ENCODE measurements around the gene N4BP2L1. TPM values are rescaled to one million over a fixed set of nuclear protein-coding genes. Genes with fewer than 3 reads are reported as not detected.

Gene N4BP2L1
- total RNA-seq, 2 donors from 2014 or later: 17.1 to 31.7 TPM

DNA sequence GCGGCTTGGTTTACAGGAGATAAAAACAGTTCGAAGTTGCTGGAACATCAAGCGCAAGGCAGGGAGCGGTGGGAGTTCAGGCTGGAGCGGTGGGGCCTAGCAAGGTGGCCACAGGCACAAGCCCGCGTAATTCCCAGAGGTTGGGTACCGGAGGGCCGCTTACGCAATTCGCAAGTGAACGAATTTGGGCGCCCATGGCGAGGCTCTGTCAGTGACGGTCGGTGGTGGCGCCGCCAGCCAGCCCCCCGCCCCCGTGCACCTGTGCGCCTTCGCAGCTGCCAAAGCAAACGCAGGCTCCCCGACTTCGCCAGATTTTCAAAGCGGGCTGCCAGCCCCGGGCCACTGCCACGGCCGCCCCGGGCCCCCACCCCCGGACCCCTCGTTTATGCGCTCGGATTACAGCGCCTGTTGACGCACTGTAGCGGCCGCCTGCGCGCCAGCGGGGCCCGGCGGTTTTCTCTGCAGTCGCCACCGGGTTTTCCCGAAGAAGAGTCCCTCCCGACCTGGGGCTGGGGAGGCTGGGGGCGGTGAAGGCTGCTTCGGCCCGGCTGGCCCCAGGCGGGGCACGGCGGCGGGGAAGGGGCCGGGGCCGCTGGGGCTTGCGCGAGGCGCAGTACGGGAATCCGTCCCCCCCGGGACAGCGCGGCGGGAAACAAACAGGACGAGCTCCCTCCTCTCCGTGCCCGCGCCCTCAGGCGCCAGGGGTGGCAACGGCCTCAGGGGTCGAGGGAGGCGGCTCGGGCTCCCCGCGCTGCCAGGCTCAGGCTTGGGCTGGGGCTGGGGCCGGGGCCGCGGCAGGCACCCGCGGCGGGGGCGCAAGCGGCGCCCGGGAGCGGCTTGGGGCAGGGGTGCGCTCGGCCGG lies 709 bp downstream of the N4BP2L1 start:
- DNase-seq (ENCODE audit: low spot score) (no peak), ATAC-seq (ENCODE audit: insufficient number of reproducible peaks, low FRiP score, low read depth) (no peak)
- Histone ChIP-seq H3K9me3 (no peaks in the 10 kb centered on the region), H3K4me3 (peak overlapping the region; percentile 85), H3K27me3 (replicated peaks; ENCODE audit: insufficient read depth) (no peaks in the 10 kb centered on the region), H3K27ac (peak overlapping the region; percentile 79 to 89), H3K4me1 (ENCODE audit: control insufficient read depth in 1 of 2, low read depth in 2 of 2) (peaks cover 13 to 27% of the 10 kb centered on the region in 2 donors), H3K36me3 (no peaks in the 10 kb centered on the region)
- TF ChIP-seq, protein P1, sequence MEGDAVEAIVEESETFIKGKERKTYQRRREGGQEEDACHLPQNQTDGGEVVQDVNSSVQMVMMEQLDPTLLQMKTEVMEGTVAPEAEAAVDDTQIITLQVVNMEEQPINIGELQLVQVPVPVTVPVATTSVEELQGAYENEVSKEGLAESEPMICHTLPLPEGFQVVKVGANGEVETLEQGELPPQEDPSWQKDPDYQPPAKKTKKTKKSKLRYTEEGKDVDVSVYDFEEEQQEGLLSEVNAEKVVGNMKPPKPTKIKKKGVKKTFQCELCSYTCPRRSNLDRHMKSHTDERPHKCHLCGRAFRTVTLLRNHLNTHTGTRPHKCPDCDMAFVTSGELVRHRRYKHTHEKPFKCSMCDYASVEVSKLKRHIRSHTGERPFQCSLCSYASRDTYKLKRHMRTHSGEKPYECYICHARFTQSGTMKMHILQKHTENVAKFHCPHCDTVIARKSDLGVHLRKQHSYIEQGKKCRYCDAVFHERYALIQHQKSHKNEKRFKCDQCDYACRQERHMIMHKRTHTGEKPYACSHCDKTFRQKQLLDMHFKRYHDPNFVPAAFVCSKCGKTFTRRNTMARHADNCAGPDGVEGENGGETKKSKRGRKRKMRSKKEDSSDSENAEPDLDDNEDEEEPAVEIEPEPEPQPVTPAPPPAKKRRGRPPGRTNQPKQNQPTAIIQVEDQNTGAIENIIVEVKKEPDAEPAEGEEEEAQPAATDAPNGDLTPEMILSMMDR (IDR thresholded peaks at IDR 0.05): no peak

DNA sequence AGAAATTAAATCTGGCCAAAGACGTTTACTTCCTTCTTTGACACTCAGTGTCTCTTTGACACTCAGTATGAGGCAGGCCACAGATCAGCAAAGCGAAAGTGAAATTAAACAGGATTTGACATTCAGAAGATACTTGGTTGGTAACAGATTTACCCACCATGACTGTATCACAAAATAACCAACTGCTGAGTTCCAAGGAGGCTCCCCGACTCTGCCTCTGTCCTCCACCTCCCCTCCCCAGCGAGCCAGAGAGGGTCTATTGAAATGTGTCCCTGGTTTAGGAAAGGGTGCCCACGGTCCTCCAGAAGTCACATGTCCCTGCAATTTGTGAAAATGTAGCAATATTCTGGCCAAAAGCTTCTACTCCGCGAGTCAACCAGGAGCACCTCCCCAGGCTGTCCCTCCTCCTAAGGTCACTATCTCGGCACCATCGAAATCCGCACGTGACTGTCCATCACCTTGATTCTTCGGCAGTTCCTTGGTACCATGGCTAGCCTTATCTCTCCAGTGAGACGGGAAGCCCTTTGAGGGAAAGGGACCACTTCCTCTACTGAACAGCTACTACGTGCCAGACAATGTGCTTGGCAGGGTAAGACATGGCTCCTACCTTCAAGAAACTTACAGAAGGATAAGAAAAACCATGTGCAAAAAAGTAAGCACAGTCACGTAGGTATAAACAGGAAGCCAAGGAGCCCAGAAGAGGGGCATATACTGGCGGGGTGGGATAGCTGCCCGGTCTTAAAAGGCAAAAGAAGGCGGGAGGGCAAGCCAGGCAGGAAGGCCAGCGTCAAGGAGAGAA lies 1.5 kb downstream of the N4BP2L1 start:
- TF ChIP-seq, protein P1 (IDR thresholded peaks at IDR 0.05): no peak
- Histone ChIP-seq H3K9me3 (no peaks in the 10 kb centered on the region), H3K36me3 (no peaks in the 10 kb centered on the region), H3K4me3 (peak overlapping the region; percentile 85), H3K27me3 (replicated peaks; ENCODE audit: insufficient read depth) (no peaks in the 10 kb centered on the region), H3K4me1 (ENCODE audit: control insufficient read depth in 1 of 2, low read depth in 2 of 2) (peaks cover 13 to 27% of the 10 kb centered on the region in 2 donors), H3K27ac (peak overlapping the region; percentile 79 to 89)
- ATAC-seq (ENCODE audit: insufficient number of reproducible peaks, low FRiP score, low read depth): no peak
- no peak for DNase-seq (ENCODE audit: low spot score)

DNA sequence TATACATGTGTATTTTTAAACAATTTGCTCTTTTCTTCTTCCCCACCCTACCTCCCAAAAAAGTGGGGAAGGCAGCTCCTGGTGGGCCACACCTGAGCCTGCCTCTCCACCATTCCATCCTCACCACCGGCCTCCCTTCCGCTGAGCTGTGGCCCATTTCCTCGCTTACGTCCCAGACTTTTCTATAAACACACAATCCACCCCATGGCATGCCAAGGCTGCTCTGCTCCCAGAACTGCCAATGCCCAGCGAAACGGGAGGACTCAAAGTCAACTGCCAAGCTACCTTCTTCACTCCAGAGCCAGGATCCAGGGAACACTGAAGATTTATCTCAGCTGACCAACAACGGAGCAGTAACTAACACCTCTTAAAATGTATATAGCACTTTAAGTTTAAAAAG lies 2.8 kb downstream of the N4BP2L1 start:
- Histone ChIP-seq H3K4me1 (ENCODE audit: control insufficient read depth in 1 of 2, low read depth in 2 of 2) (peaks cover 13 to 27% of the 10 kb centered on the region in 2 donors), H3K9me3 (no peaks in the 10 kb centered on the region), H3K36me3 (no peaks in the 10 kb centered on the region), H3K4me3 (peak overlapping the region; percentile 85), H3K27ac (no peak overlapping the region), H3K27me3 (replicated peaks; ENCODE audit: insufficient read depth) (no peaks in the 10 kb centered on the region)
- ATAC-seq (ENCODE audit: insufficient number of reproducible peaks, low FRiP score, low read depth): no peak
- no peak for DNase-seq (ENCODE audit: low spot score)
- TF ChIP-seq, protein P1 (IDR thresholded peaks at IDR 0.05): no peak

DNA sequence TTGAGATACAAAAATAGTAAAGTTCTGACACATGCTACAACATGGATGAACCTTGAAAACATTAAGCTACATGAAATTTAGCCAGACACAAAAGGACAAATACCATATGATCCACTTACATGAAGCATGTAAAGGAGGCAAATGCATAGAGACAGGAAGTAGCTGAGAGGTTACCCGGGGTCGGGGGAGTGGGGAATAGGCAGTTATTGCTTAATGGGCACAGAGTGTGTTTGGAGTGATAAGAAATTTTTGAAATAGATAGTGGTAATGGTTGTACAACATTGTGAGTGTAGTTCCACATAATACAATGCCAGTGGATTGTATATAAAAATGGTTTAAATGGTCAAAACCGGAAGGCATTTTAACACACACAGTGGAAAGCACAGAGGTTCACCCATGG lies 4.3 kb downstream of the N4BP2L1 start:
- TF ChIP-seq, protein P1 (IDR thresholded peaks at IDR 0.05): no peak
- Histone ChIP-seq H3K9me3 (no peaks in the 10 kb centered on the region), H3K36me3 (no peaks in the 10 kb centered on the region), H3K4me3 (no peak overlapping the region), H3K27ac (no peak overlapping the region), H3K27me3 (replicated peaks; ENCODE audit: insufficient read depth) (no peaks in the 10 kb centered on the region), H3K4me1 (ENCODE audit: control insufficient read depth in 1 of 2, low read depth in 2 of 2) (peaks cover 8 to 19% of the 10 kb centered on the region in 2 donors)
- ATAC-seq (ENCODE audit: insufficient number of reproducible peaks, low FRiP score, low read depth) (no peak), DNase-seq (ENCODE audit: low spot score) (no peak)

DNA sequence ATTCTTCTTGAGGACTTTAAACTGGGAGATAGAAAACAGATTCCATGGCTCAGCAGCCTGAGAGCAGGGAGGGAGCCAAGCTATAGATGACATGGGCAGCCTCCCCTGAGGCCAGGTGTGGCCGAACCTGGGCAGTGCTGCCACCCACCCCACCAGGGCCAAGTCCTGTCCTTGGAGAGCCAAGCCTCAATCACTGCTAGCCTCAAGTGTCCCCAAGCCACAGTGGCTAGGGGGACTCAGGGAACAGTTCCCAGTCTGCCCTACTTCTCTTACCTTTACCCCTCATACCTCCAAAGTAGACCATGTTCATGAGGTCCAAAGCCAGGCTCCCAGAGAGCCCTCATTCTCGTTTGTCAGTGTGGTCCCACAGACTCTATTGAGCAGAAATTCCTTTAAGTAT lies 8.1 kb downstream of the N4BP2L1 start:
- Histone ChIP-seq H3K27me3 (replicated peaks; ENCODE audit: insufficient read depth) (no peaks in the 10 kb centered on the region), H3K27ac (no peak overlapping the region), H3K36me3 (no peaks in the 10 kb centered on the region), H3K4me1 (ENCODE audit: control insufficient read depth in 1 of 2, low read depth in 2 of 2) (no peaks in the 10 kb centered on the region), H3K4me3 (no peak overlapping the region), H3K9me3 (no peaks in the 10 kb centered on the region)
- TF ChIP-seq, protein P1 (IDR thresholded peaks at IDR 0.05): no peak
- no peak for ATAC-seq (ENCODE audit: insufficient number of reproducible peaks, low FRiP score, low read depth)
- DNase-seq (ENCODE audit: low spot score): no peak
